ENCODE measurements around the gene PRPH. TPM values are rescaled to one million over a fixed set of nuclear protein-coding genes. Genes with fewer than 3 reads are reported as not detected.
A peak's percentile ranks its signal among the peaks of the same experiment; 100 is the strongest.

PRPH gene
- total and polyA plus RNA-seq, 2 of the 13 experiments (the other 11 are each of a cell fraction or from before 2014, with no cell fraction given) = 0.12 TPM; not detected in 1

- 0 out of 2 replicates have a peak, but pooled peaks have one; percentile 23 for TF ChIP-seq NRL (CRISPR knock-in tag; IDR thresholded peaks at IDR 0.05; ENCODE audit: borderline replicate concordance)
- TF ChIP-seq ZNF263 (CRISPR knock-in tag; IDR thresholded peaks at IDR 0.05) = peak; percentile 38; the same call in 1 of the 2 replicates
- TF ChIP-seq ZNF556 (CRISPR knock-in tag; IDR thresholded peaks at IDR 0.05; ENCODE audit: borderline replicate concordance) = peak; percentile 70; the same call in 1 of the 2 replicates
- peak; percentile 22; the same call in 1 of the 2 replicates for TF ChIP-seq KLF11 (CRISPR knock-in tag; IDR thresholded peaks at IDR 0.05)
- peak; percentile 91 to 92 for TF ChIP-seq HMGXB4 (CRISPR knock-in tag; IDR thresholded peaks at IDR 0.05; ENCODE audit: borderline replicate concordance in 1 of 2, low read depth in 1 of 2)
- TF ChIP-seq PHF21A (CRISPR knock-in tag; IDR thresholded peaks at IDR 0.05) = peak; percentile 45; the same call in 1 of the 2 replicates
- peak; percentile 72; the same call in 1 of the 2 replicates for TF ChIP-seq UBTF (CRISPR knock-in tag; IDR thresholded peaks at IDR 0.05)
- no peak for TF ChIP-seq CBX1 (IDR thresholded peaks at IDR 0.05; ENCODE audit: low read depth)
- TF ChIP-seq ZNF124 (CRISPR knock-in tag; IDR thresholded peaks at IDR 0.05) = peak; percentile 45; the same call in 1 of the 2 replicates
- peak; percentile 90 for TF ChIP-seq ZBTB7B (CRISPR knock-in tag; IDR thresholded peaks at IDR 0.05)
- peak; percentile 37; the same call in 1 of the 2 replicates for TF ChIP-seq KAT8 (CRISPR knock-in tag; IDR thresholded peaks at IDR 0.05)
- peak; percentile 16; the same call in 1 of the 2 replicates for TF ChIP-seq CBX5 (CRISPR knock-in tag; IDR thresholded peaks at IDR 0.05; ENCODE audit: borderline replicate concordance)
- peak; percentile 41 for TF ChIP-seq HNRNPLL (IDR thresholded peaks at IDR 0.05; ENCODE audit: low read depth, low read length, poor library complexity, severe bottlenecking)
- TF ChIP-seq SP5 (CRISPR knock-in tag; IDR thresholded peaks at IDR 0.05; ENCODE audit: borderline replicate concordance, low read depth) = 0 out of 2 replicates have a peak, but pooled peaks have one; percentile 18
- no peak for TF ChIP-seq ATF7 (IDR thresholded peaks at IDR 0.05)
- TF ChIP-seq ATF7 (CRISPR knock-in tag; IDR thresholded peaks at IDR 0.05) = no peak
- TF ChIP-seq SIX4 (CRISPR knock-in tag; IDR thresholded peaks at IDR 0.05) = no peak
- TF ChIP-seq ADNP (CRISPR knock-in tag; IDR thresholded peaks at IDR 0.05) = peak; percentile 86
- 0 out of 2 replicates have a peak, but pooled peaks have one; percentile 36 for TF ChIP-seq ZNF44 (CRISPR knock-in tag; IDR thresholded peaks at IDR 0.05)
- TF ChIP-seq ZBTB49 (CRISPR knock-in tag; IDR thresholded peaks at IDR 0.05; ENCODE audit: borderline replicate concordance) = no peak
- TF ChIP-seq ZSCAN31 (CRISPR knock-in tag; IDR thresholded peaks at IDR 0.05; ENCODE audit: low read depth) = 0 out of 2 replicates have a peak, but pooled peaks have one; percentile 37
- no peak for TF ChIP-seq MTA3 (CRISPR knock-in tag; IDR thresholded peaks at IDR 0.05)
- no peak for TF ChIP-seq ZNF12 (CRISPR knock-in tag; IDR thresholded peaks at IDR 0.05)
Observed at GRCh38 chr12:49342066-49342913, 47.3 kb downstream of the PRPH start (continued).

Measured in HepG2 (cell line).